Measurements from ENCODE around the gene FRAT2. TPM values are rescaled to one million over a fixed set of nuclear protein-coding genes. Genes with fewer than 3 reads are reported as not detected.

FRAT2 gene
- 8.2 and 11.3 TPM in 2 replicates for total RNA-seq

DNA sequence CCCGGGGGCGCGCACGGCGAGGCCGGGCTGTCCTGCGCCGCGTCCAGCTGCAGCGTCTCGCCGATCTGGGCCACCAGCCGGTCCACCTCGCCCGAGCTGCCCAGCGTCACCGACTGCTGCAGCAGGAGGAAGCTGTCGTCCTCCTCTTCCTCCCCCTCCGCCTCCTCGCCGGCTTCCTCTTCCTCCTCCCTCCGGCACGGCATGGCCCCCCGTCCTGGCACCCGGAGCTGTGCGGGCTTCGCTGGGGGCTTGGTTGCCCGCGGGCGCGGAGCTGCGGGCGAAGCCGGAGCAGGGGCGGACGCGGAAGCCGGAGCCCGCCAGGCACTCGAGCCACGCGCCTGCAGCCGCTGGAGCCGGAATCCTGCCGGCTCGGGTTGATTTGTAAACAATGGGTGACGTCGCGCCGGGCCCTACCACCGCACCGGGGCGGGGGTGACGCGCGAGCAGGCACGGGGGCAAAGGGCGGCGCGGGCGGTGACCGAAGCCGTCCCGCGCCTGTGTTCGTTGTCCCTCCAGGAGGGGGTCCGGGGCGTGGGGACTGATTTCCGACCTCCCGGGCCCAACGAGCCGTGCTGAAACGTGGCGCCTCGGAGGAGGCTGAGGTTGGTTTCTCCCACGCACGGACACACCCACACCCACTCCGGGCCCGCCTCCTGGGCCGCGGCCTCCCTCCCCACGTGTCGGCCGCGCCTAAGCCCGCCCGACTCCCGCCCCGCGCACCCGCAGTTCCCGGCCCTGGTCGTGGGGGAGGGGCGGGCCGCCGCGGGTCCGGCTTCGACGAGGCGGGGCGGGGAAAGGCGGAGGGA is at the start of gene FRAT2:
Gene FRAT2 (minus strand): TSS at position 360 of the 806 bp plus-strand sequence. CDS start 157 bp downstream, at position 203.
- FAIRE-seq (no peak), DNase-seq (ENCODE audit: low read depth) (peak; percentile 72)
- no peaks in the 10 kb centered on the region for H3K36me3 ChIP-seq (ENCODE audit: control insufficient read depth, insufficient read depth, low read length)
- no peak for TF ChIP-seq CTCF (IDR thresholded peaks at IDR 0.05; ENCODE audit: insufficient read depth, low read length, severe bottlenecking)
- peak within 1 kb of the TSS; percentile 83 for H3K4me3 ChIP-seq (ENCODE audit: low read depth, low read length)
- H3K27me3 ChIP-seq (ENCODE audit: control insufficient read depth, insufficient read depth, low read length) = no peaks in the 10 kb centered on the region

GRCh38 chr10:97384156-97384555 is 49.6 kb upstream of the FRAT2 start:
- FAIRE-seq = no peak
- no peak for DNase-seq (ENCODE audit: low read depth)
- no peaks in the 10 kb centered on the region for H3K27me3 ChIP-seq (ENCODE audit: control insufficient read depth, insufficient read depth, low read length)
- H3K4me3 ChIP-seq (ENCODE audit: low read depth, low read length) = no peak overlapping the region
- no peak for TF ChIP-seq CTCF (IDR thresholded peaks at IDR 0.05; ENCODE audit: insufficient read depth, low read length, severe bottlenecking)
- peaks cover 32% of the 10 kb centered on the region for H3K36me3 ChIP-seq (ENCODE audit: control insufficient read depth, insufficient read depth, low read length)

DNA sequence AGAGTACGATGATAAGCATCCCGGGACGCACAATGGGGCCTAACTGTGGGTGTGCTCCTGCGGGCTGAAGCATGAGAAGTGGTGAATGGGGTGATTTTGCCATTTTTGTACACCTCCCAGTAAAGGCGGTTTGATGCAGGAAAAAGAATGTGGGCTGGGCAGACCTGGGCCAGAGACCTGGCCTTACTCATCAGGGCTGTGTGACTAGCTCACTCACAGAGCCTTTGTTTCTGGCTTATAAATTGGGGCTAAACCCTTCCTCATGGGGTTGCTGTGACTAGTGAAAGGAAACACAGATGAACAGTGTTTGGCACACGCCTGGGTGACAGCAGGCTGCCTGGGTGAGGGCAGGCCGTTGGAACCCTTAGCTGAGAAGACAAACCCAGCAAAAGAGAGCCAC is 48.6 kb upstream of the FRAT2 start:
- Histone ChIP-seq H3K4me3 (ENCODE audit: low read depth, low read length) (no peak overlapping the region), H3K36me3 (ENCODE audit: control insufficient read depth, insufficient read depth, low read length) (peaks cover 31% of the 10 kb centered on the region), H3K27me3 (ENCODE audit: control insufficient read depth, insufficient read depth, low read length) (no peaks in the 10 kb centered on the region)
- DNase-seq (ENCODE audit: low read depth) (no peak), FAIRE-seq (no peak)
- no peak for TF ChIP-seq CTCF (IDR thresholded peaks at IDR 0.05; ENCODE audit: insufficient read depth, low read length, severe bottlenecking)

GRCh38 chr10:97381626-97382025 is 47.1 kb upstream of the FRAT2 start:
- Histone ChIP-seq H3K27me3 (ENCODE audit: control insufficient read depth, insufficient read depth, low read length) (no peaks in the 10 kb centered on the region), H3K36me3 (ENCODE audit: control insufficient read depth, insufficient read depth, low read length) (peaks cover 27% of the 10 kb centered on the region), H3K4me3 (ENCODE audit: low read depth, low read length) (no peak overlapping the region)
- FAIRE-seq (no peak), DNase-seq (ENCODE audit: low read depth) (no peak)
- TF ChIP-seq CTCF (IDR thresholded peaks at IDR 0.05; ENCODE audit: insufficient read depth, low read length, severe bottlenecking) = no peak

GRCh38 chr10:97380516-97380915 is 46.0 kb upstream of the FRAT2 start:
- DNase-seq (ENCODE audit: low read depth) = no peak
- Histone ChIP-seq H3K36me3 (ENCODE audit: control insufficient read depth, insufficient read depth, low read length) (peaks cover 24% of the 10 kb centered on the region), H3K4me3 (ENCODE audit: low read depth, low read length) (no peak overlapping the region), H3K27me3 (ENCODE audit: control insufficient read depth, insufficient read depth, low read length) (no peaks in the 10 kb centered on the region)
- no peak for FAIRE-seq
- no peak for TF ChIP-seq CTCF (IDR thresholded peaks at IDR 0.05; ENCODE audit: insufficient read depth, low read length, severe bottlenecking)

All from bronchial epithelial cell (primary cell).